Esophagus muscularis mucosa (tissue), 4 donors: Measurements from ENCODE around the gene KCNQ1. TPM values are rescaled to one million over a fixed set of nuclear protein-coding genes. Genes with fewer than 3 reads are reported as not detected.

ENCODE experiments used
- DNase-seq: peaks from one replicate; pipeline ENCODE4 v3.0.0-alpha.2; 2017; ENCODE audit errors: extremely low spot score
- H3K27ac ChIP-seq, 4 donors: fragments of 200-600 bp; sonication (generic); replicated peaks in 1 of 4; 1 replicate in 3 of 4; 2 replicates in 1 of 4; pipeline ENCODE4 v1.5.1; 2016 to 2019; ENCODE audit warnings: mild to moderate bottlenecking in 1 of 4
- H3K27me3 ChIP-seq, 4 donors: fragments of 200-600 bp; sonication (generic); one replicate each; pipeline versions ENCODE4 v1.5.1 to v1.6.0; 2016 to 2019
- H3K36me3 ChIP-seq, 4 donors: fragments of 200-600 bp; sonication (generic); one replicate each; pipeline ENCODE4 v1.5.1; 2016 to 2019
- H3K4me1 ChIP-seq, 4 donors: fragments of 200-600 bp; sonication (generic); one replicate each; pipeline ENCODE4 v1.5.1; 2016 to 2019
- H3K4me3 ChIP-seq, 4 donors: fragments of 200-600 bp; sonication (generic); 1 replicate in 2 of 4; 2 replicates in 2 of 4; pipeline ENCODE4 v1.5.1; 2016 to 2019; ENCODE audit warnings: mild to moderate bottlenecking in 4 of 4, moderate library complexity in 1 of 4
- H3K9me3 ChIP-seq, 4 donors: fragments of 200-600 bp; sonication (generic); 1 replicate in 3 of 4; 2 replicates in 1 of 4; pipeline ENCODE4 v1.5.1; 2016 to 2019
- EP300 ChIP-seq: sonication (generic); formaldehyde crosslinking; IDR thresholded peaks from one replicate; pipeline ENCODE4 v1.6.1; 2017; ENCODE audit warnings: antibody characterized with exemption
- POLR2A ChIP-seq: fragments of 450-650 bp; IDR thresholded peaks from one replicate; pipeline ENCODE4 v1.6.1; 2017; ENCODE audit warnings: antibody characterized with exemption, moderate library complexity, mild to moderate bottlenecking, low read depth
- POLR2AphosphoS5 ChIP-seq, 2 donors: sonication (generic); formaldehyde crosslinking; IDR thresholded peaks; one replicate each; pipeline ENCODE4 v1.6.1; 2017; ENCODE audit warnings: antibody characterized with exemption in 2 of 2
- WGBS: methylation state at CpG from one replicate; pipeline ENCODE4 v1.1.5; 2018; 5-methylcytosine and 5-hydroxymethylcytosine counted together
- intact Hi-C: fragments of 100-400 bp; cut with DNase I; formaldehyde crosslinking; loops from one replicate; pipeline ENCODE4 v1.15.1; 2023
- total RNA-seq, 4 donors: library from RNA; depleted of rRNA; stranded (reverse); fragments of >200 nt; gene quantifications; one replicate each; pipeline versions ENCODE4 v1.1.0 to v1.2.1, GENCODE V29; 2016
- TF ChIP-seq, protein P1 (sequence below), 3 experiments: fragments of 200-600 bp in 2 of 3; fragments of 450-650 bp in 1 of 3; sonication (generic) in 2 of 3; IDR thresholded peaks; one replicate each; pipeline ENCODE4 v1.5.1; 2017 to 2019; ENCODE audit warnings: antibody characterized with exemption in 3 of 3, mild to moderate bottlenecking in 2 of 3, moderate library complexity in 1 of 3

KCNQ1 gene
- total RNA-seq, 4 donors from 2014 or later, result 2.1 to 5.9 (median 4.3) TPM

DNA sequence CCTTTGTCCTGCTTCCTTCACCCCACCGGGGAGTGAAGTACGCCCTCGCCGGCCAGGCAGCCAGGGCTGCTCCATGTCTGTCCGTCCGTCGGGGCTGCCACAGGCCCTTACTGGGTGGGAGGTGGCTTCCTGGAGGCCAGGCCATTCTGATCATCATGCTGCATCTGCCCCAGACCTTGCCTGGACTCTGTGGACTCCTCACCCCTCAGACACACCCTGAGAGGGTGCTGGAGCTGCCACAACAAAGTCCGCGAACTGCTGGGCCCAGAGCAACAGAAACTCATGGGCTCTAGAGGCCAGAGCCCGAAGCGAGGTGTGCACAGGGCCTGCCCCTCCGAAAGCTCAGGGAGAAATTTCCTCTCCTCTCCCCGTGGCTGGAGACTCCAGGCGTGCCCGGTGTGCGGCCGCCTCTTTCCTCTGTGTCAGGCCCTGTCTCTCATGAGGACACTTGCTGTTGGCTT, 130.8 kb downstream of the KCNQ1 start:
- Histone ChIP-seq H3K27ac (no peak overlapping the region), H3K4me1 (peaks cover 0 to 8% (median 0%) of the 10 kb centered on the region in 4 donors), H3K27me3 (no peaks in the 10 kb centered on the region), H3K4me3 (no peak overlapping the region), H3K36me3 (peaks cover 0 to 13% (median 0%) of the 10 kb centered on the region in 4 donors), H3K9me3 (no peaks in the 10 kb centered on the region)
- intact Hi-C loops, result no loop called here
- TF ChIP-seq EP300 (no peak), POLR2A (no peak), POLR2AphosphoS5 (IDR thresholded peaks at IDR 0.05) (no peak)
- TF ChIP-seq, protein P1, sequence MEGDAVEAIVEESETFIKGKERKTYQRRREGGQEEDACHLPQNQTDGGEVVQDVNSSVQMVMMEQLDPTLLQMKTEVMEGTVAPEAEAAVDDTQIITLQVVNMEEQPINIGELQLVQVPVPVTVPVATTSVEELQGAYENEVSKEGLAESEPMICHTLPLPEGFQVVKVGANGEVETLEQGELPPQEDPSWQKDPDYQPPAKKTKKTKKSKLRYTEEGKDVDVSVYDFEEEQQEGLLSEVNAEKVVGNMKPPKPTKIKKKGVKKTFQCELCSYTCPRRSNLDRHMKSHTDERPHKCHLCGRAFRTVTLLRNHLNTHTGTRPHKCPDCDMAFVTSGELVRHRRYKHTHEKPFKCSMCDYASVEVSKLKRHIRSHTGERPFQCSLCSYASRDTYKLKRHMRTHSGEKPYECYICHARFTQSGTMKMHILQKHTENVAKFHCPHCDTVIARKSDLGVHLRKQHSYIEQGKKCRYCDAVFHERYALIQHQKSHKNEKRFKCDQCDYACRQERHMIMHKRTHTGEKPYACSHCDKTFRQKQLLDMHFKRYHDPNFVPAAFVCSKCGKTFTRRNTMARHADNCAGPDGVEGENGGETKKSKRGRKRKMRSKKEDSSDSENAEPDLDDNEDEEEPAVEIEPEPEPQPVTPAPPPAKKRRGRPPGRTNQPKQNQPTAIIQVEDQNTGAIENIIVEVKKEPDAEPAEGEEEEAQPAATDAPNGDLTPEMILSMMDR (IDR thresholded peaks at IDR 0.05), result no peak
- no peak for DNase-seq
- WGBS, result 95% methylated on average over 17 of the region's 17 CpGs

DNA sequence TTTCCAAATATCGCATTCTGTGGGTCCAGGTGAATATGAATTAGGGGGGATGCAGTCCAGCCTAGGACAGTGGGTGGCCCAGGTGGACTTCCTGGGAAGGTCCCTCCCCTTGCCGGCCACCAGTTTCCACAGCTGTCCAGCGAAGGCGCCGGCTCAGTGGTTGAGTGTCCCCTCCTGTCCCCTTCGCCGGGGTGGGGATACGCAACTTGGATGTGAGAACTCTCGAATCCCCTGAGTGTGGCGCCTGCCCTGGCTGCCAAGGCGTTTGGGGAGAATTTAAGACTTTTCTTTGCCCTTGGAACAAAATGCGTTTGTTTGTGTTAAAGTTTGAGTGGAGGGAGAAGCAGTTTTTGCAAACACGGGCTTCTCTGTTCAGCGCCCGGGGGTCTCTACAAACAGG, 131.3 kb downstream of the KCNQ1 start:
- DNase-seq, result no peak

DNA sequence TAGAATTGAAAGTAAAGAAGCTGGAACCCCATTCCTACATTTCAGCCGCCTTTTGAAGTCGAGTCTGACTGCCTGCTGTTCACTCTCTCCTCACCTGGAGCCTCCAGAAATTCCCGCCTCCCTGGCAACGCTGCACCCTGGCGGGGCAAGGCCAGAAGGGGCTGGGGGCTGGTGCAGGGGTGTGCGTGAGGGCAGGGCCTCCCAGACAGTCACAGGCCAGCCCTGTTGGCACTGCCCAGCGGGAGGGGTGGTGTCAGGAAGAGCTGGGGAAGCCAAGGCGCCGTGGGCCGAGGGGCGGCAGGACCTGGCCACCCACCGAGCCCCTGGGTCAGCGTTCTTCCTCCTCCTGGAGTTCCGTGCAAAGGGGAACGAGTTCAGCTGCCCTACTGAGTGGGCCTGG, 131.7 kb downstream of the KCNQ1 start:
- Histone ChIP-seq H3K9me3 (no peaks in the 10 kb centered on the region), H3K4me3 (no peak overlapping the region), H3K36me3 (peaks cover 0 to 13% (median 0%) of the 10 kb centered on the region in 4 donors), H3K27ac (no peak overlapping the region), H3K27me3 (no peaks in the 10 kb centered on the region), H3K4me1 (peaks cover 0 to 8% (median 0%) of the 10 kb centered on the region in 4 donors)
- no peak for DNase-seq
- WGBS, result 87% methylated on average over 6 of the region's 15 CpGs
- intact Hi-C loops, result no loop called here
- TF ChIP-seq, protein P1 (IDR thresholded peaks at IDR 0.05), result no peak
- TF ChIP-seq EP300 (no peak), POLR2AphosphoS5 (IDR thresholded peaks at IDR 0.05) (no peak)

More for the DNA sequence above, 131.3 kb downstream of the KCNQ1 start:
- H3K36me3 ChIP-seq, result peaks cover 0 to 13% (median 0%) of the 10 kb centered on the region in 4 donors
- TF ChIP-seq POLR2A, result no peak
- TF ChIP-seq, protein P1 (IDR thresholded peaks at IDR 0.05), result no peak
- TF ChIP-seq EP300, result no peak
- no peak for TF ChIP-seq POLR2AphosphoS5 (IDR thresholded peaks at IDR 0.05)
- no peak overlapping the region for H3K4me3 ChIP-seq
- no peaks in the 10 kb centered on the region for H3K27me3 ChIP-seq
- intact Hi-C loops, result no loop called here
- H3K27ac ChIP-seq, result no peak overlapping the region
- H3K9me3 ChIP-seq, result no peaks in the 10 kb centered on the region
- 95% methylated on average over 10 of the region's 15 CpGs for WGBS
- H3K4me1 ChIP-seq, result peaks cover 0 to 8% (median 0%) of the 10 kb centered on the region in 4 donors

DNA sequence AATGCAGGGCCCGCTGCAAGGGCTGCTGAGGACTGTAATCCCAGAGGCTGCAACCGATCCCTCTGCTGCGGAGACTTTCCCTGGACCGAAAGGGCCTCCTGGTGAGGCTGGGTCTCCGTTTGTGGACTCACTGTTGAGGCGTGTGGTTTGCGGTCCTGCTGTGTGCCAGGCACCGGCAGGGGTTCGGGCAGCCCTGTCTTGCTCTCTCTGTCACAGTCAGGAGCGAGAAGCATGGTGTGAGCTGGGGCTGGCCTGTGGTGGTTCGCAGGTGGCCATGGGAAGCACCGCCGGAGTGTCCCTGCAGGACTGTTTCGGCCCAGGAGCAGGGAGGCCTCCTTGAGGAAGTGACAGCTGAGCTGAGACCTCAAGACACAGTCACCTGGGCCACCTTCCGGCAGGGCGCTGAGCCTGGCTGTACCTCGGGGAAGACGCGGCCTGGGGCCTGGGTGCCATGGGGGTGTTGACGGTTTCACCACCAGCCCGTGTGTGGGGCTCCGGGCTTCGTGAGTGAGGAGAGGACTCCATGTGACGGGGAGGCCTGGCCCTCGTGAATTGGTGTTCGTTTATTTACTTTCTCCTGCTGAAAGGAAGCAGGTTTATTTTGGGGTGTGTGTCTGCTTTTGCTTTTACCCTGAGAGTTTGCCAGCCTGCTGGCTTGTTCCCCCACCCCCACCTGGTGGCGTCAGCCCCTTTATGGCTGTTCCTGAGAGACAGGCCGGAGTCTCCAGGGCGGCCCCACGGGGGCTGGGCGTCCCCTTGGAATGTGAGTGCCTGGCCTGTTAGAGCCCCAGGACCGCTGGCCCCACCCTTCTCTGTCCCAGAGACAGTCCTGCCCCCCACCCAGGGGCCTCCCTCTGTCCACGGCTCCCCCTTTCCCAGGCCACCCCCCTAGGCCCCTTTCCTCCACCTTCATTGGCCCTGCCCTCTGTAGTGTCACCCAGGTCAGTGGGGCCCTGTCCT, 132.5 kb downstream of the KCNQ1 start:
- no peak overlapping the region for H3K4me3 ChIP-seq
- 94% methylated on average over 20 of the region's 33 CpGs for WGBS
- H3K27ac ChIP-seq, result no peak overlapping the region
- H3K4me1 ChIP-seq, result peaks cover 0 to 10% (median 0%) of the 10 kb centered on the region in 4 donors
- H3K27me3 ChIP-seq, result no peaks in the 10 kb centered on the region
- intact Hi-C loops, result no loop called here
- no peak for TF ChIP-seq POLR2A
- TF ChIP-seq POLR2AphosphoS5 (IDR thresholded peaks at IDR 0.05), result no peak
- H3K9me3 ChIP-seq, result no peaks in the 10 kb centered on the region
- DNase-seq, result no peak
- H3K36me3 ChIP-seq, result peaks cover 0 to 13% (median 0%) of the 10 kb centered on the region in 4 donors
